Measurements from ENCODE around the gene HTR3B. TPM values are rescaled to one million over a fixed set of nuclear protein-coding genes. Genes with fewer than 3 reads are reported as not detected.

HTR3B gene
- total and polyA plus RNA-seq, 2 of the 4 experiments (the other 2 are of a cell fraction), result not detected

- H2BK15ac ChIP-seq (ENCODE audit: low read depth, low read length), result no peak overlapping the region
- no peak overlapping the region for H4K91ac ChIP-seq (ENCODE audit: insufficient read depth, low read depth, low read length)
- H2AK5ac ChIP-seq (ENCODE audit: low read depth, low read length), result no peak overlapping the region
- in situ Hi-C loops (cut with MboI; ENCODE audit: low sequenced_read_pairs), result no loop called here
- intact Hi-C loops (cut with micrococcal nuclease), result no loop called here
- no peak overlapping the region for H3K14ac ChIP-seq (replicated peaks; ENCODE audit: low read depth, low read length)
- no peak overlapping the region for H3K4me3 ChIP-seq (ENCODE audit: insufficient read depth, low read depth, low read length)
- H3K9me1 ChIP-seq (ENCODE audit: insufficient read depth, low read length), result no peaks in the 10 kb centered on the region
- no peak overlapping the region for H3K4ac ChIP-seq (ENCODE audit: low read depth, low read length)
- no peak overlapping the region for H2AFZ ChIP-seq (replicated peaks; ENCODE audit: low read length, poor library complexity)
- no peak overlapping the region for H2BK5ac ChIP-seq (ENCODE audit: low read depth, low read length, poor library complexity, severe bottlenecking)
- H3K23ac ChIP-seq (ENCODE audit: low read depth, low read length), result no peak overlapping the region
- H4K20me1 ChIP-seq (ENCODE audit: insufficient read depth, low read length), result no peaks in the 10 kb centered on the region
- DNase-seq, result no peak
- H3K4me2 ChIP-seq (ENCODE audit: low read depth, low read length), result no peak overlapping the region
- TF ChIP-seq NFE2L2 (IDR thresholded peaks at IDR 0.05; ENCODE audit: low read depth, low read length) (no peak), MXI1 (IDR thresholded peaks at IDR 0.05; ENCODE audit: borderline replicate concordance, low read depth, low read length) (no peak), BHLHE40 (IDR thresholded peaks at IDR 0.05; ENCODE audit: low read depth, low read length) (no peak), MAFK (IDR thresholded peaks at IDR 0.05; ENCODE audit: low read depth, low read length) (no peak), RAD21 (IDR thresholded peaks at IDR 0.05; ENCODE audit: low read length) (no peak), CEBPB (IDR thresholded peaks at IDR 0.05; ENCODE audit: low read depth, low read length) (no peak), CHD1 (IDR thresholded peaks at IDR 0.05; ENCODE audit: low read depth, low read length) (no peak), RCOR1 (IDR thresholded peaks at IDR 0.05; ENCODE audit: insufficient replicate concordance, low read length) (no peak), CTCF (conservative IDR thresholded peaks at IDR 0.05; ENCODE audit: low read depth, low read length) (no peak), POLR2A (IDR thresholded peaks at IDR 0.05; ENCODE audit: low read depth, low read length) (no peak), ELK1 (IDR thresholded peaks at IDR 0.05; ENCODE audit: borderline replicate concordance, low read depth, low read length) (no peak), USF2 (IDR thresholded peaks at IDR 0.05; ENCODE audit: low read depth, low read length) (no peak), MAZ (IDR thresholded peaks at IDR 0.05; ENCODE audit: borderline replicate concordance, low read depth, low read length) (no peak), FOS (IDR thresholded peaks at IDR 0.05; ENCODE audit: low read depth, low read length) (no peak), RFX5 (IDR thresholded peaks at IDR 0.05; ENCODE audit: low read depth, low read length) (no peak), SMC3 (IDR thresholded peaks at IDR 0.05; ENCODE audit: low read depth, low read length) (no peak)
- H2BK120ac ChIP-seq (ENCODE audit: low read depth, low read length), result no peak overlapping the region
- no TSS peak for BruUV-seq (replicated peaks)
- no peak overlapping the region for H3K9ac ChIP-seq (ENCODE audit: low read depth, low read length)
- H3K18ac ChIP-seq (ENCODE audit: low read depth, low read length), result no peak overlapping the region
- ChIA-PET POLR2A (ENCODE audit: unreplicated experiment) (no interaction called here), CTCF (no interaction called here)
- H3K56ac ChIP-seq (ENCODE audit: extremely low read depth, insufficient read depth, low read length), result no peak overlapping the region
- H3K36me3 ChIP-seq (ENCODE audit: control insufficient read depth, insufficient read depth, low read length), result no peaks in the 10 kb centered on the region
- 40% methylated on average over 1 of the region's 9 CpGs; no CpG with 5 or more reads in 1 of the 2 experiments for WGBS, 2 experiments (ENCODE audit: extremely low coverage in 2 of 2, insufficient read length in 1 of 2)
- dilution Hi-C loops (cut with HindIII; ENCODE audit: low sequenced_read_pairs, unreplicated experiment), result no loop called here
- no peak for ATAC-seq (ENCODE audit: low read depth)
- no peak overlapping the region for H3K27ac ChIP-seq (ENCODE audit: insufficient read depth, low read length)
- H3K9me3 ChIP-seq (ENCODE audit: control insufficient read depth, insufficient read depth, low read length), result no peaks in the 10 kb centered on the region
- H2AK9ac ChIP-seq (replicated peaks; ENCODE audit: low read depth, low read length, poor library complexity), result no peak overlapping the region
- H3K4me1 ChIP-seq (ENCODE audit: control insufficient read depth, insufficient read depth, low read length), result no peaks in the 10 kb centered on the region
- no peak overlapping the region for H2BK20ac ChIP-seq (ENCODE audit: low read depth, low read length)
- H4K5ac ChIP-seq (ENCODE audit: low read depth, low read length), result no peak overlapping the region
- H3K79me1 ChIP-seq (ENCODE audit: low read depth in 1 of 2, low read length in 2 of 2), result no peaks in the 10 kb centered on the region
- peaks cover 4% of the 10 kb centered on the region; the same call in 1 of the 2 replicates for H3K27me3 ChIP-seq (ENCODE audit: control insufficient read depth, insufficient read depth, low read length)
- no peak overlapping the region for H4K8ac ChIP-seq (ENCODE audit: low read depth in 2 of 2, low read length in 2 of 2)
These were observed 52.4 kb downstream of the HTR3B start for GRCh38 chr11:113956986-113957385.
